ENCODE measurements around the gene PRKN.

Gene PRKN

GRCh38 chr6:162364488-162364887, 363.1 kb downstream of the PRKN start:
- DNase-seq, result no peak

DNA sequence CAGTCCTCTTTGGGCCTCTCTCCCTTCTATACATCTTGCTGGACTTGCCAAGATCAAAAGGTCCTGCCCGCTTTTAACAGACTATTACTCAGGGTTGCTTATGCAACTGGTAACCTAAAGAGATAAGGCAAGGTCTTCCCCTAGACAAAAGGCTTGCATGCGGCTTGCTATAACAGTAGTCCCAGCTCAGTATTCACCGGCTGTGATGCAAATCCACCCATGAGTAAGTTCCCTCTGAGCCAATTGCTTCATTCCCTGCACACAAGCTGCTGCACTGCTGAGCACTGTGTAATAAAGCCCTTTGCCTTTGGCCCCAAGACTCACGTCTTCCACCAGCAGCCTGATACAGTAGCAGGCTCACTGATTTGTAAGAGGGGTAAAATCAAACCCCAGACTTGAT, 363.8 kb downstream of the PRKN start:
- DNase-seq, result no peak

DNA sequence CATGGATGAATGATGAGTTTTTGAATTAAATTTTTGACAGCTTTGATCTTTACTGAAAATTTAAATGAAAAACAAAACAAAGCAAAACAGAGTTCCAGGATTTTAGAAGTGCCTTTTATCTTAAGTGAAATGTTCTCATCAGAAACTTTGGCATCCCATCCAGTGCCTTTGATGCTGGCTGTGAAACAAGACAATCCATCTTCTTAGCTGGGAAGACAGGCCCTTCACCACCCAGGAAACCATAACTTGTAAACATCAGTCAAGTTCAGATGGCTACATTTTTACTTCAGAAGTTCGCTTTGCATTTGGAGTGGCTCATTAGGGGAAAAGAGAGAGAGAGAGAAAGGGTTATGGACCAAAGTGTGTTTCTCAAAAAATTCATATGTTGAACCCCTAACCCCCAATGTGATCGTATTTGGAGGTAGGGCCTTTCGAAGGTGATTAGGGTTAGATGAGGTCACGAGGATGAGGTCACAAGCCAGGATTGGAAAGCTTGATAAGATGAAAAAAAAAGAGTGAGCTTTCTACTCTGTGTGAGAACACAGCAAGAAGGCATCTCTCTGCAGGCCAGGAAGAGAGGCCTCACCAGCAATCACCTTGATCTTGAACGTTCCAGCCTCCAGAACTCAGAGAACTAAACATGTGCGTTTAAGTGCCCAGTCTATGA, 366.5 kb downstream of the PRKN start:
- DNase-seq, result no peak

DNA sequence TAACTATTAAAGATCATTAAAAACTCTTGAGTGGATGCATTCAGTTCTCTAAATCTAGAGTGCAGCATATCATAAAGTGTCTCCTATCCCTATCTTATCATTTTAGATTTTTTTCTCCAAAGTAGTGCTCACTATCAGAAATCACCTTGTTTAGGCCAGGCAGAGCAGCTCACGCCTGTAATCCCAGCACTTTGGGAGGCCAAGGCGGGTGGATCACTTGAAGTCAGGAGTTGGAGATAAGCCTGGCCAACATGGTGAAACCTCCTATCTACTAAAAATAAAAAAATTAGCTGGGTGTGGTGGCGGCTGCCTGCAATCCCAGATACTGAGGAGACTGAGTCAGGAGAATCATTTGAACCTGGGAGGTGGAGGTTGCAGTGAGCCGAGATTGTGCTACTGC, 368.9 kb downstream of the PRKN start:
- DNase-seq, result no peak

DNA sequence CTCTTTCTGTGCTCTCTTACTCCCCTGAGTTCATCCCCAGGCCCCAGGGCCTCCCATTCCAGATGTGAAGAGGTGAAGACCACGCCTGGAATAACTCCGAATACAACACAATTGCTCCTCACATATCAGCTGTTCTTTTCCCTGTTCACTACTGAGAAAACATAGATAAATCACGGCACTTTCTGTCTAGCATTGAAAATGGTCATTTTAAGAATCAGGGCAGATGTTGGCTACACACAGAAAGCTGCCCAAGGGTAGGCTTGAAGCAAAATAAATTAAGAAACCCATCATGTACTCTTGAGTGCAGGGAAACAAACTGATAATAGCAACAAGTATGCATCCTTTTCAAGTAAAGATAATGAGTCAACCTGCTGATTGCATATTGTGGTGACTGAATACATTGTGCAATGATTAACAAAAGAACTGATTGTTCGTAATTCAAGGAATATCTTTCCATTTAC, 382.5 kb downstream of the PRKN start:
- no peak for DNase-seq

- no peak for DNase-seq
Measured at GRCh38 chr6:162344646-162345010, 382.9 kb downstream of the PRKN start.

DNA sequence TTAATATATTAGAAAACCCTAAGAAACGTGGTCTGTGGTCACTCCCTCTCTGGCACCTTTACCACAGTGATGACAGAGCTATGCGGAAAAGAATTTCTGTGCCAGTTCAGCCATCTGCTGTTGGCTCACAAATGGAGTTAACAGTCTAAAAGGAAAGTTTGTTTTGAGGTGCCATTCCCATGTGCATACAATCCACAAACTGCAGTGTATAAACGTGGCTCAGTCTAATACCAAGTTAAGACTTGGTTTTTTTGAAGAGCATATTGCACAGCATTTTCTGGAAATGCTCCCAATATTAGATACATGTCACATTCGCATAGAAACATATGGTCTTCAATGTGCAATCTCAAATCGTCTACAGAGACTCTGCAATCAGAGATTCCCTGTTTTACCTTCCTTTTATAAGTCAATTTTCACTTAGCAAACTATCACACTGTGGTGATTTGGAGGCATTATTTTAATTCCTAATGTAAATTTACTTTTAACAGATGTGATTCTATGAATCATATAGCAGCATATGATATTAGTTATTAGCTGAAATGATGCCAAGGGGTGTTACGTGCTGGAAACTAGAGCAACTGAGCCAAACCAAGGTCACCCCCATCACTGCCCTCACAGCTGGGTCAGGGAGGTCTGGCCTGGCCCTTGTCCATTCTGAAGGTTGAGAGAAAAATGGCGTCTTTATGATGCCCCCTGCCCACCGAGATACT, 383.5 kb downstream of the PRKN start:
- DNase-seq, result no peak

- DNase-seq, result no peak
Measured at GRCh38 chr6:162343198-162343935, 384.2 kb downstream of the PRKN start.

DNA sequence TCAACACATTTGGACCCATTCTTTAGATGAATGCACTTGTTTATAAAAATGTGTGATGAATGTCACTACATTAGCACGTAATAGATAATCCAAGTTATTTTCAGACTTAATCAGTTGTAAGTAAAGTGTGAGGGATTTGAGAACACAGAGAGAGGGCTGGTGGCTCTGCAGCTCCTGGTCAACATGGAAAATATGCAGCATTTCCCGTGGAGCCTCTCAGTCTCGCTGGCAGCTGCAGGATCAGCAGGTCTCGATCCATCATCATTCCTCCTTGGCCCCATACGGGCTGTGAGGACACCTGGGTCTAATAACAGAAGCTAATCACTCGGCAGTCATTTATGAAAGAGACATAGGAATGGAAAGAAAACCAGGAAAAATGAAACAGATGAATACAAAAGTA, 390.2 kb downstream of the PRKN start:
- no peak for DNase-seq

- DNase-seq, result no peak
Measured at GRCh38 chr6:162336359-162336758, 391.2 kb downstream of the PRKN start.

DNA sequence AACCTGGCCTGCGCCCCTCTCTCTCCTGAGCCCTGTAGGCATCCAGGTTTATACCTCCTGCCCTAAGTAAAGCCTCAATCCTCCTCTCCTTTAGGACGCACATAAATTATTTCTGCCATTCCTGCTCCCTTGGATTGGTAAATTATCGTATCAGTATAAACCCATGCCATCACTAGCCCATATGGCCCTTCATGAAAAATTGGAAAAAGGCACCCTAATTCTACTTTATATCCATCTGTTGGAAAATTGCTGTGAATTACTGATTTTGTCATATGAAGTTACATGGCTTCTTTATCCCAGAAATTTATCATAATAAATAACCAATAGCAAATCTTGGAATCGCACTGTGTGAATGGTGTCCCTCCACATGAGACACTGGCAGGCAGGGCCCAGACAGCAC, 395.2 kb downstream of the PRKN start:
- no peak for DNase-seq

GRCh38 chr6:162331911-162332310, 395.7 kb downstream of the PRKN start:
- no peak for DNase-seq

DNA sequence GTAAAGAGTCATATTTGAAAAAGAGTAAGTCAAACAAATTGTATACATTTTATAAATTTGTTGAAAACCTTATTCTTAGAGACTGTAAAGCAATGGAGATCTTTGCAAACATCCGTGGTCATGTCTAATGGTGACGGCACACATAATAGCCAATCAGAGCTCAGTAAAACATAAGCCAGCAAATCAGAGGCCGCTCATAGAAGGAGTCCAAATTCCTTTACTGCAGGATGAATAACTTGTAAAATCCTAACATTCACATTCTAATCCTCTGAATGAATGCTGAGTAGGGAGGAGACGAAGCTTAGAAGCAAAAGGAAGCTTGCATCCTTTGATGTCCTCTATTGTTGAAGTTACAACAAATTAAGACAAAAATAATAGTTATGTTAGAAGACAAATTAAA, 401.7 kb downstream of the PRKN start:
- DNase-seq, result no peak

DNA sequence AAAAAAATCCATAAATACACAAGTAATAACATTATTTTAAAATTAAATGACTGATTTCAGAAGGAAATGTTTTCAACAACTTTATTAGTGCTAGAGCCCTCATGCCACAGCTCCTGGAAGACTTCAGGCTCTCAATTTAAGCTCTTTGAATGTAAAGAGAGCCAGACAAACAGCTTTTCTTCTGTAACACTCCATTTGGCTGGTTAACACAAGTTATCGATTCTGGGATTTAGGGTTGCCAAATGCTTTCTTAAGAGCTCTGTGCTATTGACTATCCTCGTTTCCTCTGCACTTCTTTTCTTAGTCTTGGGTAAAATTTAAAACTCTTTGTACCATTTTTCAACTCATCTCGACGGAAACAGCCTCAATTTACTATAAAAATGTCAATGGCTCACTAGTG, 402.5 kb downstream of the PRKN start:
- DNase-seq, result no peak

DNA sequence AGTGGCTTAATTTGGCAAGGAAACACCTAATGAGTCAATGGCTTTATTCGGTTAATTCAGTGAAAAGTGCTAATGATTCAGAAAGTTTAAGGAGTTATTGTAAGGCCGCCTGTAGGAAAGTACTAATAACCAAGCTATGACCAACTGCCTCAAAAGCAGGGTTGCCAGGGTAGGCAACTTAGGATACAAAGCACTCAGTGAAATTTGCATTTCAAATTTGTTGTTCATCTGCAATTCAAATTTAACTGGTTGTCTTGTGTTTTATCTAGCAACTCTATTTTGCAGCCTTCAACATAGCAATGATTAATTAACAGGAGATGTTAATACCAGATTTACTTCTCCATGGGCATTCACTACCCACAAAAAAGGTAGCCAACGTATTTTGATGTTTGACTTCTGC, 412.3 kb downstream of the PRKN start:
- DNase-seq, result no peak

DNA sequence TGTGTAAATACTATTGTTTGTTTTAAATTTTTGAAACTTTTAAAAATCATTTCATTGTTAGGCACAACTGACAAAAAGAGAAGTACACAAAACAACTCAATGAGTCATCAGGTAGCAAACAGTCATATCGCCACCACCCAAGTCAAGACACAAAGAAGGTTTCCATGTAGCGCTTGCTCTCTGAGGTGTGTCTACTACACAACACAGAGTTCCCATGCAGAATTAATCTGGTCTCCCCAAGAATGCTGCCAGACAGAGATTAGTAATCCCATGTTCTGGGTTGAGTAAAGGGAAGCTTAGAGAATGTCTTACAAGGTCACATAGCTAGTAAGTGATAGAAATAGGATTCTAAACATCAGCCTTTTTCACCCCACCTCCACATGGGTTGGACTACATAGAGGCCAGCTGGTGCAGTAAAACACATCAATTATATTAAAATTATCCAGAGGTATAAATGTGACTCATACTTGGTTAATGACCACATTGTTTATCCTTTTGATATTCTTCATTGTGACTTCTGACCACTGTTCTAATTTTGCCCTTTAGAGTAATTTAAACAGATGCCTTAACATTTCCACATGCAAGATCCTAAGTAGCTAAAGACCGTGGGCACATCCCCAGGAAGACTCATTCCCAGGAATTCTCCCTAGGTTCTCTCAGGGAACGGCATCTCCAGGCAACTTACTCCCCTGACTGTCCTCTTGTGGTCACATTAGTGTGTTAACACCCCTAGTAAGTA, 413.5 kb downstream of the PRKN start:
- DNase-seq, result no peak

- no peak for DNase-seq
Measured at GRCh38 chr6:162307865-162308264, 419.7 kb downstream of the PRKN start.

DNA sequence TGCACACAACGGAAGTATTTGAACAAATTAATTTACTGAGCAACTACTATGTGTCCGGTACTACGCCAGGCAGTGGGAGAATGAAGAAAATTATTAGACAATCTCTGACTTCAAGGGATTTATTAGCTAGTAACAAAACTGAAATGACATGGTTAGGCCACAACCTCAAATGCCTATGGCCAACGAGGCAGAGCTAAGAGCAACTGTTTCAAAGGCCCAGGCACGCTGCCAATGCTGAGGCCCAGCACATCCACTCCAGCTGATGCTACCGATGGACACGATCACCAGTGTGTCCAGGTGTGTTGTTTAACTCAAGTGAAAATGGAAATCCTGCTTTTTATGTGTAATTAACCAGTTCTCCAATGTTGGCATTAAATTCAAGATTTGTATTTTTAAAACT, 420.9 kb downstream of the PRKN start:
- no peak for DNase-seq

DNA sequence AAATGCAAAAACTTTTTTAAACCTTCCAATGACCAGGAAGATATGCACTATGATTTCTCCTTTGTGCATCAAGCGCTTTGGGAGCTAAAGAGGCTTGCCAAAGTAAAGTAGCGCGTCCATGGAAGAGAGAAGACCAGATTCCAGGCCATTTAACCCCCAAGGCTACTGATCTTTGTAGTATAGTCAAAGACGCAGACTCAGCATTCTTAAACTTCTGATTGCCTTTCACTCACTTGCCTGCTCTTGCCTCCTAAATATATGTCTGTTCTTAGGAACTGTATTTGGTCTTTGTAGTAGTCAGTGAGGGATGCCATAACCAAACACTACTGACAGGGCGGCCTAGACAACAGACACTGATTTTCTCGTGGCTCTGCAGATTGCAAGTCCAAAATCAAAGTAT, 426.4 kb downstream of the PRKN start:
- no peak for DNase-seq

DNA sequence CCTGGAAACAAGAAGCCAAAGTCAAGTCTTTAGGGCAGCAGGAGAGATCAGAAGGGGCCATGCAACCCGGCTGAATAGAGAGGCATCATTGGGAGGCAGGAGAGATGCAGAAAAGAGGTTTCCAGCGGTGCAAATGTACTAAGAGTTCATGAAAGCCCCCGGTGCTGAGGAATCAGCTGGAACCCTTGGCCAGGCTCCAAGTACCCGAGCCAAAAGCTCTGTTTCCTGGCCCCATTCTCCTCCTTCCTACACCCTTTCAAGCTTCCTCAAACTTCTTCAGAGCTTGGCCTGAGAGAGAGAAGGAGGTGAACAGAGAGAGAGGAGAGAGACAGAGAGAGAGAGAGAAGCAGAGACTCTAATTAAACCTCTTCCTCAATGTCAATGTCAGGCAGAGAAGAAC, 433.5 kb downstream of the PRKN start:
- no peak for DNase-seq

DNA sequence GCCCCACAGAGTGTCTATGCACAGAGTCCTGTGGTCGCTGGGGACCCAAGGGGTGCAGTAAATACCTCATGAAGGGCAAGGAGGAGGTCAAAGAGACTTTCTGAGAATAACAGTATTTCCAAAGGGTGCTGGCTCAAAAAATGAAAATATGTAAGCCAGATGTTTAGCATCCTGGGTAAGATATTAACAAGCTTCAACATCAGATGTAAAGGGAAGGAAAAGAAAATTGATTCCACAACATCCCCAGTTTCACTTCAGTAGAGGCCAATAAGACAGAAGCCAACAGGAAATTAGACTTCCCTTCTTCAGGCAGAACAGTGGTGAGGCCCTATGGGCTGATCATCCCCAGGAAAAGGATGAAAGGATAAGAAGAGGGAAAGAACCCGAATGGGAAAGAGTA, 434.7 kb downstream of the PRKN start:
- DNase-seq, result no peak

DNA sequence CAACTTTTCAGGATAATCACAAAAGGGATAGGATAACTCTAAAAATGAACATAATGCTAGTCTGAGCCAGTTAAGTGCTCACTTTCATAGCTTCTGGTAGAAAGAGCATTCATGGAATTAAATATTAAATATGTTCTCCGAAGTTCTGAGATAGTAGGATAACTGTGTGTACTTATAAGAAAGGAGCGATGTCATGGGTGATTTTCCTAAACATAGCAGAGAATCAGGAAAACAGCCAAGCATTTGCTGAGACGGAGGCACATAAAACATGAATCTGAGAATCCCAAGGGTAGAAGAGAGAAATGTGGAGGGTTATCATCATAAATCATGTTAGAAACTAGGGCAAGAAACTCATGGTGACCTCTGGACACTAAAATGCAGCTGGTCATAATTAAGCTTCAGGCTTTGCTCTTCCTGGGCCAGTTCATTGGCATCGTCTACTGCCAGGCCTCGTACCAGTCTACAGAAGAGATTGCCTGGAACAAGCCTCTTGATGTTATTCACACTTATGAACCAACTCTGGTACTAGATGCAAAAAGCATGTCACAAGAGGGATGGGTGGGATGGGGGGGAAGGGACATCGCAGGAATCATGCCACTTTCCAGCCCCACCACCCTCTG, 436.6 kb downstream of the PRKN start:
- no peak for DNase-seq

DNA sequence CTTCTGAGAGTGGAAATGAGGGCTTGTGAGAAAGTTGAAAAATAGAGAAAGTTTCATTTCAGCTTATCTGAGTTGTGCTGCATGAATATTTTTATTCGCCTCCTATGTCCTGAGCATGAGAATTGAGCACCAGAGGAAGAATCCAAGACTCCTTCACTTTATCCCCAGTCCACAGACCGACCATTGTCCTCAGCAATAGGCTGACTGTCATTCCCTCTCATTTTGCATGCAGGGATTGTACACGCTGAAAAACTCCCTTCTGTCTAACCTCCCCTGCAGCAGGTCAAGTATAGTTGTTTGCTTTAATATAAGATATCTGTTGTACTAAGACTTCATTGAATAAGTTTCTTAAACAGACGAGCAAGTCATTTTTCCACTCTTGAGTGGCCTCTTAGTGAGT, 437.6 kb downstream of the PRKN start:
- DNase-seq, result no peak

Measured in NCI-H2081 (cell line).